Upper lobe of left lung (tissue), 4 donors: Measurements from ENCODE around the gene DHRS1.

Source experiments
- POLR2AphosphoS5 ChIP-seq, 2 donors: sonication (generic); formaldehyde crosslinking; IDR thresholded peaks; one replicate each; pipeline ENCODE4 v1.5.1; 2017; ENCODE audit warnings: antibody characterized with exemption in 2 of 2
- TF ChIP-seq, protein P1 (sequence below), 6 experiments: fragments of 450-650 bp in 4 of 6; fragments of 200-600 bp in 2 of 6; sonication (generic) in 2 of 6; IDR thresholded peaks; one replicate each; pipeline ENCODE4 v1.5.1; 2016 to 2019; ENCODE audit warnings: antibody characterized with exemption in 6 of 6

DNA sequence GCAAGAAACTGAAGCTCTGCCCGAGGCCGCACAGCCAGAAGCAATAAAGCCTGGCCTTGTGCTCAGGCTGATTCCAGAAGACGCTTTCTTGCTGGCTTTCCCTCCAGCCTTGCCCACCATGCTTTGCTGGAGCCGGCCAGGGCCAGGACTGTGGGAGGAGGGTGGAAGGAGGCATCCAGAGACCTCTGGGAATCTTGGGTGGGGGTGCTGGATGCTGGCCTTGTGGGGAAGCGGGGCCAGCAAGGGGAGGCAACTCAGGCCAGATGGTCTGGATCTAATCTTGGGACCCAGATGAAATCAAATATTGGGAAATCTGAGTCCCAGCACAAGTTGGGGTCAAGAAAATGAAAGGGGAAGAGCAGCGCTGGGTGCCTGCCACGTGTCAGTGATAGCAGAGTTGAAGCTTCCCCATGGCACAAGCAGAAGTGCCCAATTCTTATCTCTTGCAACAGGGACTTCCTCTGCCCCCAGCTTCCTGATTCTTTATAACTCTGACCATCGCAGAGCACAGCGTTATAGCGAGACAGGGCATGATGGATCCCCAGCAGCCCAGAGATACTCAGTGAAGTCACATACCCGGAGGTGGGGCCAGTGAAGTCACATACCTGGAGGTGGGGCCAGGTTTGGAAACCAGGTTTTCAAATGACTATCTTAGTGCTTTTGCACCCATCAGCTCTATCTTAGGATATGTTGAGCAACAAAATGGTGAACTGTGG lies 21.8 kb downstream of the DHRS1 start:
- TF ChIP-seq, protein P1, sequence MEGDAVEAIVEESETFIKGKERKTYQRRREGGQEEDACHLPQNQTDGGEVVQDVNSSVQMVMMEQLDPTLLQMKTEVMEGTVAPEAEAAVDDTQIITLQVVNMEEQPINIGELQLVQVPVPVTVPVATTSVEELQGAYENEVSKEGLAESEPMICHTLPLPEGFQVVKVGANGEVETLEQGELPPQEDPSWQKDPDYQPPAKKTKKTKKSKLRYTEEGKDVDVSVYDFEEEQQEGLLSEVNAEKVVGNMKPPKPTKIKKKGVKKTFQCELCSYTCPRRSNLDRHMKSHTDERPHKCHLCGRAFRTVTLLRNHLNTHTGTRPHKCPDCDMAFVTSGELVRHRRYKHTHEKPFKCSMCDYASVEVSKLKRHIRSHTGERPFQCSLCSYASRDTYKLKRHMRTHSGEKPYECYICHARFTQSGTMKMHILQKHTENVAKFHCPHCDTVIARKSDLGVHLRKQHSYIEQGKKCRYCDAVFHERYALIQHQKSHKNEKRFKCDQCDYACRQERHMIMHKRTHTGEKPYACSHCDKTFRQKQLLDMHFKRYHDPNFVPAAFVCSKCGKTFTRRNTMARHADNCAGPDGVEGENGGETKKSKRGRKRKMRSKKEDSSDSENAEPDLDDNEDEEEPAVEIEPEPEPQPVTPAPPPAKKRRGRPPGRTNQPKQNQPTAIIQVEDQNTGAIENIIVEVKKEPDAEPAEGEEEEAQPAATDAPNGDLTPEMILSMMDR (IDR thresholded peaks at IDR 0.05): no peak
- peak; percentile 15 to 39 for TF ChIP-seq POLR2AphosphoS5 (IDR thresholded peaks at IDR 0.05)
